ENCODE measurements around the gene DCPS.
"Not testable (repeated sequence)": the region's sequence is repeated elsewhere in the genome, so short reads cannot be mapped to it uniquely, and the experiment has no call there.

Gene DCPS

DNA sequence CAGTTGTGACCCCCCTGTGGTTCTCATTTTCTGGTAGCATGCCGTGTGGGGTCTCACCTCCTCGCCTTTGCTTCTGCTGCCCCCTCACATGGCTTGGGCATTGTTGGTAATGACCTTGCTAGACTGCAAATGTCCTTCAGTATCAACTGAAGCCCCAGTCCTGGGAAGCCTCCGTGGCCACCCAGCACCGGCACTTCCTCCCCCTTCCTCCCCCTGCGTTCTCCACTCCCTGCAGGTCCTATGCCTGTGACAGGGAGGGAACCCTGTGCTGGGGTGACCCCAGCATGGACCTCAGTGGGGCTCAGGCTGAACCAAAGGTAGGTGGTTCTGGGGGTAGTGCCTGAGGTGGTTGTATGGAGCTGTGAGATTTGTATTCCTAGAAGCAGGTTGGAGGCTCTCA lies 57.5 kb downstream of the DCPS start:
- no peak for DNase-seq (ENCODE audit: low spot score)

DNA sequence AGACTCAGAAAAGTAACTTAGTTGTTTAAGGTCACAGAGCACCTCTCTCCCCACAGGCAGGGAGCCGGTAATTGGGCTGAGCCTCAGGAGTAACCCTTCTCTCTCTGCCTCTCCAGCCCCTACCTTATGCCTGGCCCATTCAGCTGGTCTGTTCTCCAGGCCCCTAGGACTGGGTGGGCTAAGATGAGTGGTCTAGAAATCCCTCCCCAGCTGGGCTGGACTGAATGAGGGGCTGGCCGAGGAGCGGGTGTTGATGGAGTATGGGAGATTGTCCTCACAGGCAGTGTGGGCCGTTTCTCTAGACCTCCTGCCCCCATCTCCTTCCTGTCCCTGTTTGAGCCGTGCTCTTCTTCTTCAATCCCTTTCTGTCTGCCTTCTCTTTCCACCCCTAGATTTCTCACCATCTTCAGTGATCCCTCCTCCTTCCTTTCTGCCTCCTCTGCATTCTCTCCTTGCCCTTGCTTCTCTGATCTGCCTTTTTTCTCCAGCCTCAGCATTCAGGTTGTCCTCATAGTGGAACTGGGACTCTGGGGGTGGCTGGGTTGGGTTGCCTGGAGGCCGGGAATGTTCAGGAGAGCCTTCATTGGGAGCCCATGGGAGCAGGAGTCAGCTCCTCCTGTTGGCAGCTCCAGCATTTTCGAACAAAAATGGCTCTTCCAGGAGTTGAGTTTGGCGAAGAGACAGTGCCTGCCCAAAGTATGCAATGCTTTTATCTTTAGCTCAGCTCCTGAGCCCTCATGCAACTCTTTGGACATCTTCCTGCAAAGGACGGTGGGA lies 59.2 kb downstream of the DCPS start:
- no peak for DNase-seq (ENCODE audit: low spot score)

DNA sequence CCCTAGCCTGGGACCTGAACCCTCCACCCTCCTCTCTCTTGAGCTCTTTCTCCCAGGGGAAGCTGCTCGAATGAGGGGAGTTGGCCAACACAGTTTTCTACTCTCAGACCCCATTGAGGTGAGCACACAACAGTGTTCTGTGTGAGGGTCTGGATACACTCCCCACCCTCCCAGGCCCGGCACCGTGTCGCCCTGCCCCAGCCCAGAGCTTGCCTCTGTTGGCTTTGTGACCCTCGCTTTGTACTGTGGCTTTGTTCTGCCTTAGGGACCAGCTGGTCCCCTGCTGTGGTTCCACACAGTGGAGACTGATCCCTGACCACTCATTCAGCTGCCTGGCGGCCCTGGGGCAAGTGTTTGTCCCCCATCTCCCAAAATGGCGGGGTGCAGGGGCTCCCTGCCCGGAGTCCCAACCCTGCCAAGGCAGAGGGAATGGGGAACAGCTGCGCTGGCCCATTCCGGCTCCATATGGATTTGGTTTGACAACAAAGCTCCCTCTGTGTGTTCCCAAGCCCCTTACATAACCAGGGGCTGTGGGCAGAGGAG lies 59.9 kb downstream of the DCPS start:
- DNase-seq (ENCODE audit: low spot score): no peak

DNA sequence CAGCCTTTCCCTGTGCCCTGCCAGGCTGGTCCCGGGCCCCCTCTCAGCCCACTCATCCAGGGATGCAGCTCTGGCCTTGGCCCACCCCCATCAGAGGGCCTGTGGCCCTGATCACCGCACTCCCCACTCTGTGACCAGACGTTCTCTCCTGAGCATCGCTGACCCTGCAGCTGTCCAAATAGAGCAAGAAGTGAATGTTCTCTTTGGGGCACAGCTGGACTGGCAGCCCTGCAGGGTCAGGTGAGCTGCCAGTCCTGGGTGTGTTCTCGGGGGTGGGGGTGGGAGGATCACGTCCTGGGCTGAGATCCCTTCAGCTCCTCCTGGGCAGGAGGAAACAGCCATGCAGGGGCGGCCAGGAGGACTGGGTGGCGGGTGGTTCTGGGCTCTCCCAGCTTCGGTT lies 60.9 kb downstream of the DCPS start:
- DNase-seq (ENCODE audit: low spot score): not testable (repeated sequence)

DNA sequence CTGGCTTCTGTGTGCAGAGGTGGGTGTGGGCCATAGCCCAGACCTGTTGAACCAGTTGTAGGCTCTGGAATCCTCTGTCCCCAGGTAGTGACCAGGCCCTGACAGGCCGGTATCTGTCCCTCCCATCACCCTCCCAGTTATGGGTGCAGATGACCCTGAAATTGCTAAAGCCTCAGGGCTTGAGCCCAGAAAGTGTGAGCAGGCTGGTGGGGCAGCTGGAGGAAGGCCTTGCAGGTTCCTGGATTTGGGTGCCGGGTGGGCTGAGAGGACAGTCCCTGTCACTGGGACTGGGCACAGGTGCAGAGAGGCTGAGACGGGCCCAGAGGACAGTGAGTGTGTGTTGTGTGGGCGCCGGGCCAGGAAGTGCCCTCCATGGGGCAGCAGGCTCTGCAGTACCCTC lies 61.6 kb downstream of the DCPS start:
- DNase-seq (ENCODE audit: low spot score): not testable (repeated sequence)

DNA sequence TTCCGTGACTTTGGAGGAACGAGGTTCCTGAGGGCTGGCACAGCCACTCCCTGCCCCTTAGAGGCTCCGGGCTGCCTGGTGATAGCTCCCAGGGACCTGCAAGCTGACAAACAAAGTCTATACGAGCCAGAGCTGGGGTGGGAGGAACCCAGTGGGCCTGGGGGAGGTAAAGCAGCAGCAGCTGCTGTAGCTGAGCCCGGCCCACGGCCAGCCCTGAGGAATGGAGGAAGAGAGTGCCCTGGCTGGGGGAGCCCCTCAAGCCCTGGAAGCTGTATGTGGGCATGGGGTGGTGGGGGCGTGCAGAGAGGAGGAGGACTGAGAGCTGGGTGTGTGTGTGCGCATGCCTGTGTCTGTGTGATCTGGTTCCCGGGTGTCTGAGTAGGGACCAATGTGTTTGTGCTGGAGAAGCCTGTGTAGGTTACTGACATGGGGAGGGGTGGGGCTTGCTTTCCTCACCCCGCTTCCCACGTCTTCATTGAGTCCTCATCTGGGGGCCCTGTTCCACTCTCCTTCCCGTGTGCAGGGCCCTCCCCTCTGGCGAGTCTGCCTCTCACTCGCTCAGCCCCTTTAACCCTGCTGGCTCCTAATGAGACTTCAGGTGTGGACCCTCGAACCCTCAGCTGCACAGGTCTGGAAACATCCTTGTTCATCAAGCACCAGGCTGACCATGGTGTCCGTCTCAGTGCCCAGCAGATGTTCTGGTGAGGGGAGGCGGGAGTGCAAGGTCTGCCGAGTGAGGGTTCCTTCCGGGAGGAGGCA lies 62.4 kb downstream of the DCPS start:
- DNase-seq (ENCODE audit: low spot score): no peak

DNA sequence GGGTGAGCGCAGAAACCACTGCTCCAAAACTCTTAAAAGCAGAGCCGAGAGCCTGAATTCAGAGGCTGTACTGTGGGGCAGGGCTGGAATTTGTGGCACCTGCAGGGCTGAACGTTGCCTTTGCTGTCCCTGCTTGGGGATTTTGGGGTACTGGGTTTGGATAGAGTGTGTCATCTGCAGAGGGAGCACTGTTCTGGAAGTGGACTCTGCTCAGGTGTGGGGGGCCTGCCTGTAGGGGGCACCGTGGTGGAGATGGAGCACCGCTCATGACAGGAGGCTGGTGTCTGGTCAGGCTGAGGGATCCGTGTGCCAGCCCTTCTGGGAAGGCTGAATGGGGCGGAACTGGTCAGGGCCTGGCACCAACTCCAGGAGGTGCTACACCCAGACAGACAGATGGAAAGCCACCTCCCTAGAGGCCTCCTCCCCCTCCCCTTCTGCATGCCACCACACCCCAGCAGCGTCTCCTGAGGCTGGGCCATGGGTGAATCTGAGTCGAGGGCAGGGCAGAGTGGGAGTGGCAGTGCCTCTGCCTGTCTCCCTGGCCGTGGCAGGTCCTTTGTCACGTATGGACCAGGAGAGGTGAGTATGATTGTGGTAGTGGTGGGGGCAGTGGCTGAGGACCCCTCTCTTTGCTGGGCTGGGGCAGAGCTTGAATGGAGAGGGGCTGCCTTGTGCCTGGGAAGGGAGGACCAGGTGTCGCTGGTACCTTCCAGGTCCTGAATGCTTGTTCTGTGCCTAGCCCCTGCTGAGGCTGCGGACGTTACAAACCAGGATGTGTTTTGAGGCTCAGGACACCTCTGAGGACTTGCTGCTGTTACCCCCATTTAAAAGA lies 63.2 kb downstream of the DCPS start:
- DNase-seq (ENCODE audit: low spot score): not testable (repeated sequence)

DNA sequence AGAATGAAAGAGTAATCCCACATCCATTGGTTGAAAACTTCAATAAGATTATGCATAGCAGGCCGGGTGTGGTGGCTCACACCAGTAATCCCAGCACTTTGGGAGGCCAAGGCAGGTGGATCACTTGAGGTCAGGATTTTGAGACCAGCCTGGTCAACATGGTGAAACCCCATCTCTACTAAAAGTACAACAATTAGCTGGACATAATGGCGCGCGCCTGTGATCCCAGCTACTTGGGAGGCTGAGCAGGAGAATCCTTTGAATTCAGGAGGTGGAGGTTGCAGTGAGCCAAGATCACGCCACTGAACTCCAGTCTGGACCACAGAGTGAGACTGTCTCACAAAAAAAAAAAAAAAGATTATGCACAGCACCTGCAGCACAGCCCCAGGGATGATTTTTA lies 63.9 kb downstream of the DCPS start:
- not testable (repeated sequence) for DNase-seq (ENCODE audit: low spot score)

DNA sequence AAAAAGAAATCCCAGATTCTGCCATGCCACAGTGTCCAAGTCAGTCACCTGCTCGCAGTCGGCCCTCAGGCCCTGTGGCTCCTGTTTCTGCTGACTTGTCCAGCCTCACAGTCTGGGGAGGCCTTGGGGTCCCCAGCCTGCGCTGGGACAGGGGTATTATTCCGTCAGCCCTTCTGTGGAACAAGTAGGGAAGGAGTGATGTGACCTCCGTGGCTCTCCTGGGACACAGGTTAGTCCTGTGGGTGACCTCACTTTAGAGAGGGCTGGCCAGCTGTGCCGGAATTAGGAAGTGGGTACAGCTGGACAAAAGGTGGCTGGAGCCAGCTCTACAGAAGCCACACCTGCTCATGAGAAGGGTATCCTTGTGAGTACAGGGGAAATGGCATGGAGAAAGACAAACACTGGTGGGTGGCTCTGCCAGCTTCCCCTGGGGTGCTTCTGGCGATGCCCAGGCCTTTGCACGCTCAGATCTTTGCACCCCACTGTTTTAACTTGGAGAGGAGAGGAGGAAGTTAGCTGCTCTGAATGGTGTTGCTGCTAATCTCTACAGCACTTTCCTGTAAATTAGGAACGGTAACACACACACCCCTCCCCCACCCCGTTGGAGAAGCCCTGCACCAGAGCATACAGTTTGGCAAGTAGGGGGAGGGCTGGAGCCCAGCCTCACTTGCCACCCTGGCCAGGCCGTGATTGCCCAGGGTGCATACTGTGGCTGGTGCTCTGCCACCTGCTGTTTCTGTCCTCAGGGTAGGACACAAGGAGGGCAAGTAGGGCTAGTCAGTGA lies 64.7 kb downstream of the DCPS start:
- not testable (repeated sequence) for DNase-seq (ENCODE audit: low spot score)

DNA sequence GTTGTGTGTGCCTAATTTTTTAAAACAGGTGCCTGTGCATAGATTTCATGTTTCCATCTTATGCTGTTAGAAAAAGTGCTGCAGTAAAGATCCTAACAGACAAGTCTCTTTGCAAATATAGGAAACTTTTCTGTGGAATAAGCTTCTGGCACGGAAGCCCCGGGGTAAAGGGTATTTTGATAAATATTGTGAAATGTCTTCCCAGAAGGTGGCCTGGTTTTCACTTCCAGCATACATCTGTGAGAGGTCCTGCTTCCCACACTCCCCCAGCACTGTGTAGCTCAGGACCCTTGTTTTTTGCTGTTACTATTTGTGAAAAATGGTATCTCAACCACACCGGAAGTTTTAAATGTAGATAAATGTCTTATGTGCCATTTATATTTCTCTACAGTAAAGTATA lies 66.2 kb downstream of the DCPS start:
- DNase-seq (ENCODE audit: low spot score): no peak

DNA sequence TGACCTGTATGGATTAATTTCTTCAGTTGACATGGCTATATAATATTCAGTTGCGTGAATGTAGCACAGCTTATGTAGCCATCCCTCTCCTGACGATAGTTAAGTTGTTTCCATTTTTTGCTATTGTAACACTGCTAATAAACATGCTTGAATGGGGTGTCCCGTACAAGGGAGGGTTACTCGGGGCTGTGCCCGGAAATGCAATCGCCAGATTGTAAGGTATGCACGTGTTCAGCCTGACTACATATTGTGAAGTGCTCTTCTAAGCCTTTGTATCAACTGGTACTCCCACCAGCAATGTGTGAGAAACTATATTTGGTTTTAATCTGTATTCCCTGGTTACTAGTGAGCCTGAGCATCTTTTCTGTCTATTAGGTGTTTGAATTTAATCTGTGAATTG lies 67.7 kb downstream of the DCPS start:
- no peak for DNase-seq (ENCODE audit: low spot score)

DNA sequence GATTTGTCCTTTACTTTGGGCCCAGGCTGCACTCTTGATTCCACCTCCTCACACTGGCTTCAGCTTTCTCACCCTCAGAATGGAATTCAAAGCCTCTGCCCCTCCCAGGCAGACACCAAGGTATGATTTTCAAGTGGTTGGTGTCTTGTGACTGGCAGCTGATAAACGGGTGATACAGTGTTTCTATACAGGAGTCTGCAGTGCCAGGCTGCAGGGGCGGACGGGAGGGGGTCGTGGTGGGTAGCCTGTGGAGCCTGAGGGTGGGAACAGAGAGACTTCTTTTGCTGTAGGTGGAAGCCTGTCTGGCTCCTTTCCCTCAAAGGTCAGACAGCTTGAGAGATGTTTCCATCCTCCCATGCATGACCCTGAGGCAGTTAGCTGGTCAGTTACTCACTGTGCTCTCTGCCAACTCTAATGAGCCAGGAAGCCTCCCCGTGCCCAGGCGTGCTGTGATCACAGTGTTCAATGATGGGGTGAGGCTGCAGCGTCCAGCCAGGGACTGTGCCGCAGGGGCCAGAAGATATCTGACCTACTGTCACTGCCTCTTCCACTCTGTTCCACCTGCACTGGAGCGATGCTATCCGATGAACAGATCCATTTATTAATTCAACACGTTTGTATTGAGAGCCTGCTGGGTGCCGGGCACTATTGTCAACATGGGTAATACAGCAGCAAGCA lies 69.7 kb downstream of the DCPS start:
- not testable (repeated sequence) for DNase-seq (ENCODE audit: low spot score)

DNA sequence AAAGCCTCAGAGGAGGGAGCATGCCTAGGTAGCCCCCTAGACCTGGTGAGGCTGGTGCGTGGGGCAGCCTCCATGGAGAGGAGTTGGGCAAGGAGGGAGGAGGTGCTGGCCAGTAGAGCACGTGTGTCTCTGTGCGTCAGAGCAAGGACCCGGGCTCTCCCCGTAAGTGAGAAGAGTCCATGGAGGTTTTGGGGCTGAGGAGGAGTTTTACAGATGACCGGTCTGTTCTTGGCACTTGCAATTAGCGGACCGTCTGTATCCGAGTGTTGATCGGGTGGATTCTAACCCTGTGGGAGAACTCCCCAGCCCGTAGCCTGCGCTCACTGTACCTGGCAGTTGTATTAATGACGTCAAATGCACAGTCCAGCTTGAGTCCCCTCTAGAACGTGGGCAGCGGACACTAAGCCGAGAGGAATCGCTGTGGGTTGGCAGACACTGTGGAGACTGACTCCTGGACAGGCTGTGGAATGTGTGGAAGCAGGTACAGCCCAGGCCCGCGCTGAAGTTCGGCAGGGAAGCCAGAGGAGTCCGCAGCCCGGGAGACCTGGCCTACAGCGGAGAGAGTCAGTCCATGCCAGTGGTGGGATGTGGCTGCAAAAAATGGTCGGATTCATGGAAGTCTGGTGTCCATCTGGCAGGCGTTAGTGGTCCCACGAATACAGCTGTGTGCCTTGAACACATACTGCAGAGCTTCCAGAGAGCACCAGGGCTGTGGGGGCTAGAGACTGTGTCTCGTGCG lies 70.9 kb downstream of the DCPS start:
- not testable (repeated sequence) for DNase-seq (ENCODE audit: low spot score)

DNA sequence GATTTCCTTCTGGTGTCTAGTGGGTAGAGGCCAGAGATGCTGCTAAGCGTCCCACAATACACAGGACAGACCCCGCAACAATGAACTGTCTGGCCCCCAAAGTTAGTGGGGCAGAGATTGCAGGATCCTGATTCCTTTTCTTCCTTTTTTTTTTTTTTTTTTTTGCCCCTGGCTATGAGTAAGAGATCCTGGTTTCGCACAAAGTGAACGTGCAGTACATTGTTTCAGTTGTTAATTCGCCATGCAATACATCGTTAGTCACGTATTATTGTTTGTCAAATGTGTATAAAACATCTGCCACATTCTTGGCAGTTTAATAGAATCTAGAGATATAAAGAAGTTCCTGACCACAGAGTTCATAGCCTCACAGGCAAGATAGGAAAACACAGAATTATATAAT lies 71.9 kb downstream of the DCPS start:
- no peak for DNase-seq (ENCODE audit: low spot score)

DNA sequence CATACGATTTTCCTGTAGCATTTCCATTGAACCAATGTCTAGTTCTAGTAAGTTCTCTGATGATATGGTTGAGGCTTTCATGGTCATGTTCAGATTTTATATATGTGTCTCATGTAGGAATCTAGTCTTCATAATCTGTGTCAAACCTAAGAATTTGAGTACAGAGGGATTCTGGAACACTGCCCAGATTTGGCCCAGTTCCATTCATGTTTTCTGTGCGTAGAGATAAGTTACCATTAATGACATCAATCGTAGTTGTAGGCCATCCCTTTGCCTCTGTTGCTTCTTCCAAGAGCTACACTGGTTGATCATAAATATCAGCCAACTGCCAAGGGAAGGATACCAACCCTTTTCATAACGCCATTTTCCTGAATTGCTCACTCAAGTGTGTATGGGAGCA lies 74.9 kb downstream of the DCPS start:
- no peak for DNase-seq (ENCODE audit: low spot score)

DNA sequence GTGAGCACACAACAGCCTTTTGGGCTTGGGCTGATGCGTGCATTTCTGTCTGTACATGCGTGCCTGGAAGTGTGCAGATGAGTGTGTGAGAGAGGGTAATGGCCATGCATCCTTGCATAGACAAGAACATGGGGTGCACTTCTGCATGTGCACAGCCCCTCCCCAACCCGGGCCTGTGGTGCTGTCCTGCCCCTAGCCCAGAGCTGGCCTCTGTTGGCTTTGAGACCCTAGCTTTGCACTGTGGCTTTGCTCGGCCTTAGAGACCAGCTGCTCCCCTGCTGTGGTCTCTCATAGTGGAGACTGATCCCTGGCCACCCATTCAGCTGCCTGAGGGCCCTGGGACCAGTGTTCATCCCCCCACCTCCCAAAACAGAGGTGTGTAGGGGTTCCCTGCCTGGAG lies 77.0 kb downstream of the DCPS start:
- DNase-seq (ENCODE audit: low spot score): no peak

DNA sequence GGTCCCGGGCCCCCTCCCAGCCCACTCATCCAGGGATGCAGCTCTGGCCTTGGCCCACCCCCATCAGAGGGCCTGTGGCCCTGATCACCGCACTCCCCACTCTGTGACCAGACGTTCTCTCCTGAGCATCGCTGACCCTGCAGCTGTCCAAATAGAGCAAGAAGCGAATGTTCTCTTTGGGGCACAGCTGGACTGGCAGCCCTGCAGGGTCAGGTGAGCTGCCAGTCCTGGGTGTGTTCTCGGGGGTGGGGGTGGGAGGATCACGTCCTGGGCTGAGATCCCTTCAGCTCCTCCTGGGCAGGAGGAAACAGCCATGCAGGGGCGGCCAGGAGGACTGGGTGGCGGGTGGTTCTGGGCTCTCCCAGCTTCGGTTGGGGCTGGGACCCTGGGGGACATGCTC lies 78.1 kb downstream of the DCPS start:
- DNase-seq (ENCODE audit: low spot score): not testable (repeated sequence)

DNA sequence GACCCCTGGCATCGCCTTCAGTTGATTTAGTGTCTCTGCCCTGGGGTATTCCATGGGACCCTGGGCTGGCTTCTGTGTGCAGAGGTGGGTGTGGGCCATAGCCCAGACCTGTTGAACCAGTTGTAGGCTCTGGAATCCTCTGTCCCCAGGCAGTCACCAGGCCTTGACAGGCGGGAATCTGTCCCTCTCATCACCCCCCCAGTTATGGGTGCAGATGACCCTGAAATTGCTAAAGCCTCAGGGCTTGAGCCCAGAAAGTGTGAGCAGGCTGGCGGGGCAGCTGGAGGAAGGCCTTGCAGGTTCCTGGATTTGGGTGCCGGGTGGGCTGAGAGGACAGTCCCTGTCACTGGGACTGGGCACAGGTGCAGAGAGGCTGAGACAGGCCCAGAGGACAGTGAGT lies 78.8 kb downstream of the DCPS start:
- DNase-seq (ENCODE audit: low spot score): not testable (repeated sequence)

DNA sequence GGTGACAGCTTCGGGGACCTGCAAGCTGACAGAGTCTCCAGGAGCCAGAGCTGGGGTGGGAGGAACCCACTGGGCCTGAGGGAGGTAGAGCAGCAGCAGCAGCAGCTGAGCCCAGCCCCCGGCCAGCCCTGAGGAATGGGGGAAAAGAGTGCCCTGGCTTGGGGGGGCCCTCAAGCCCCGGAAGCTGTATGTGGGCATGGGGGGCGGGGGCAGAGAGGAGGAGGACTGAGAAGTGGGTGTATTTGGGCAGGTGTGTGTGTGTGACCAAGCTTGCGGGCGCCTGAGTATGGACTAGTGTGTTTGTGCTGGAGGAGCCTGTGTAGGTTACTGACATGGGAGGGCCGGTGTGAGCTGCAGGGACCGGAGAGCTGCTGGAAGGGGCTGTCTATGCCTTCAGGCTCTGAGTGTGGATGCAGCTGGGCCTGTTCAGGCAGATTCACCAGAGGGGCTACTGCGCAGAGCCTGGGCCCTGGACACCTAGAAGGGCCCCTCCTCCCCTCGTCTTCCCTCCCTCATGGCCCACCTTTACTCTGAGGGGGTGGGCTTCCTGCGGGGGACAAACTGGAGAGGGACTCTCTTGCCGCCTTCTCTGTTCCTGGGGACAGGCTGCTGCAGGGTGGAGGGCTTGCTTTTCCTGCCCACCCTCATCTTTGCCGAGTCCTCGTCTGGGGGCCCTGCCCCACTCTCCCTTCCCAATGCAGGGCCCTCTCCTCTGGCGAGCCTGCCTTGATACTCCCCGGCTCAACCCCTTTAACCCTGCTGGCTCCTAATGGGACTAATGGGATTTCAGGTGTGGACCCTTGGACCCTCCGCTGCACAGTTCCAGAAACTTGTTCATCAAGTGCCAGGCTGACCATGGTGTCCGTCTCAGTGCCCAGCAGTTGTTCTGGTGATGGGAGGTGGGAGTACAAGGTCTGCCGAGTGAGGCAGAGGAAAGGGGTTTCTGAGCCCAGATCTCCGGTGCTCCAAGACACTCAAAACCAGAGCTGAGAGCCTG lies 79.8 kb downstream of the DCPS start:
- DNase-seq (ENCODE audit: low spot score): no peak
